HG03558 (cell line): ENCODE data around the gene SARDH.

Experiments
- ATAC-seq: cut with Tn5 transposase; IDR thresholded peaks from one replicate; pipeline ENCODE4 v1.9.1; 2021; ENCODE audit warnings: moderate number of reproducible peaks; ENCODE audit not compliant: unreplicated experiment; ENCODE audit errors: extremely low read depth

Gene SARDH

GRCh38 chr9:133656211-133657119 lies 81.7 kb downstream of the SARDH start:
- no peak for ATAC-seq

- no peak for ATAC-seq
Measured at GRCh38 chr9:133655701-133656100, 82.5 kb downstream of the SARDH start.

- ATAC-seq, result no peak
Measured at GRCh38 chr9:133654736-133655657, 83.2 kb downstream of the SARDH start.

- no peak for ATAC-seq
Measured at GRCh38 chr9:133653638-133654037, 84.5 kb downstream of the SARDH start.

GRCh38 chr9:133650026-133650425 lies 88.1 kb downstream of the SARDH start:
- ATAC-seq, result no peak

- ATAC-seq, result no peak
Measured at GRCh38 chr9:133649194-133649593, 89.0 kb downstream of the SARDH start.

GRCh38 chr9:133647765-133648469 lies 90.2 kb downstream of the SARDH start:
- no peak for ATAC-seq

- ATAC-seq, result no peak
Measured at GRCh38 chr9:133647148-133647547, 91.0 kb downstream of the SARDH start.

- no peak for ATAC-seq
Measured at GRCh38 chr9:133645021-133645765, 93.0 kb downstream of the SARDH start.

GRCh38 chr9:133643978-133644760 lies 94.0 kb downstream of the SARDH start:
- no peak for ATAC-seq

GRCh38 chr9:133643362-133643755 lies 94.8 kb downstream of the SARDH start:
- no peak for ATAC-seq

- no peak for ATAC-seq
Measured at GRCh38 chr9:133642708-133643361, 95.3 kb downstream of the SARDH start.

GRCh38 chr9:133641861-133642595 lies 96.1 kb downstream of the SARDH start:
- ATAC-seq, result no peak

- ATAC-seq, result no peak
Measured at GRCh38 chr9:133641396-133641655, 96.8 kb downstream of the SARDH start.

GRCh38 chr9:133640580-133641395 lies 97.4 kb downstream of the SARDH start:
- ATAC-seq, result no peak

GRCh38 chr9:133640160-133640559 lies 98.0 kb downstream of the SARDH start:
- ATAC-seq, result no peak

GRCh38 chr9:133639613-133640012 lies 98.5 kb downstream of the SARDH start:
- no peak for ATAC-seq
